A549 (cell line): ENCODE results near the gene ANKS1B. TPM values are rescaled to one million over a fixed set of nuclear protein-coding genes. Genes with fewer than 3 reads are reported as not detected.

ENCODE experiments used
- ATAC-seq, 2 experiments: fragments of 200-7000 bp in 1 of 2; fragments of >200 bp in 1 of 2; cut with Nextera tagmentation in 1 of 2; cut with Tn5 transposase in 1 of 2; 3 replicates each; pipeline versions ENCODE4 v1.8.0 to v1.9.1; 2018 to 2020; ENCODE audit warnings: mild to moderate bottlenecking in 1 of 2, moderate library complexity in 1 of 2
- CTCF ChIA-PET: fragments of 300-600 bp; sonication (Branson Sonifier 250); formaldehyde crosslinking; extraction: SDS; loops from one replicate; lab custom pipeline; 2021; ENCODE audit warnings: antibody characterized with exemption, inconsistent platforms; lab: Yijun Ruan, JAX
- POLR2A ChIA-PET: fragments of 350-600 bp; formaldehyde crosslinking; extraction: SDS; loops from one replicate; lab custom pipeline; 2021; ENCODE audit warnings: antibody characterized with exemption, inconsistent platforms; lab: Yijun Ruan, JAX
- DNase-seq, 2 experiments: peaks; one replicate each; pipeline versions ENCODE4 v3.0.0 to v3.0.0-alpha.2; 2011 to 2016; ENCODE audit warnings: low read depth in 1 of 2, low spot score in 1 of 2
- FAIRE-seq: peaks from 2 replicates; lab custom pipeline; 2011; peaks lifted over from hg19 to GRCh38; lab: Jason Lieb, UNC
- H3K27ac ChIP-seq, 2 experiments: fragments of >200 bp; sonication (Bioruptor Twin); formaldehyde crosslinking; 3 replicates each; pipeline ENCODE4 v1.5.1; 2016 to 2017
- H3K4me1 ChIP-seq: fragments of >200 bp; sonication (Bioruptor Twin); formaldehyde crosslinking; 3 replicates; pipeline ENCODE4 v1.6.1; 2016
- H3K4me2 ChIP-seq: fragments of >200 bp; sonication (Bioruptor Twin); formaldehyde crosslinking; 3 replicates; pipeline ENCODE4 v1.6.1; 2016
- H3K4me3 ChIP-seq: fragments of >200 bp; sonication (Bioruptor Twin); formaldehyde crosslinking; 3 replicates; pipeline ENCODE4 v1.5.1; 2016
- H3K9me3 ChIP-seq: fragments of >200 bp; sonication (Bioruptor Twin); formaldehyde crosslinking; 3 replicates; pipeline ENCODE4 v1.6.1; 2016
- ATOH8 ChIP-seq: fragments of 250-450 bp; sonication (Bioruptor Pico); IDR thresholded peaks from 2 replicates; pipeline ENCODE4 v1.5.0; 2020; ENCODE audit warnings: low read depth, mild to moderate bottlenecking, moderate library complexity
- BHLHE40 ChIP-seq: IDR thresholded peaks from 2 replicates; pipeline ENCODE4 v1.6.1; 2012; ENCODE audit warnings: low read depth, low read length, inconsistent platforms
- CHD2 ChIP-seq: fragments of 150-350 bp; IDR thresholded peaks from 2 replicates; pipeline ENCODE4 v1.6.1; 2014; ENCODE audit warnings: low read length; ENCODE audit not compliant: partially characterized antibody
- FOXS1 ChIP-seq: fragments of 250-450 bp; sonication (Bioruptor Pico); IDR thresholded peaks from 2 replicates; pipeline ENCODE4 v1.5.0; 2020; ENCODE audit warnings: mild to moderate bottlenecking, moderate library complexity
- HOXB13 ChIP-seq: fragments of 250-450 bp; sonication (Bioruptor Pico); IDR thresholded peaks from 2 replicates; pipeline ENCODE4 v1.5.0; 2020; ENCODE audit warnings: low read depth, mild to moderate bottlenecking, moderate library complexity
- JUNB ChIP-seq: fragments of >200 bp; sonication (Bioruptor Twin); formaldehyde crosslinking; IDR thresholded peaks from 2 replicates; pipeline ENCODE4 v1.6.1; 2016
- KDM1A ChIP-seq: fragments of 200-600 bp; sonication (generic); IDR thresholded peaks from 2 replicates; pipeline ENCODE4 v1.6.1; 2016; ENCODE audit warnings: low read depth, mild to moderate bottlenecking
- MAFK ChIP-seq: fragments of 450-650 bp; IDR thresholded peaks from 2 replicates; pipeline ENCODE4 v1.6.1; 2014; ENCODE audit not compliant: partially characterized antibody
- MAZ ChIP-seq: fragments of 150-350 bp; IDR thresholded peaks from 2 replicates; pipeline ENCODE4 v1.6.1; 2014; ENCODE audit warnings: antibody characterized with exemption, low read depth, low read length, borderline replicate concordance
- MYC ChIP-seq: IDR thresholded peaks from 2 replicates; pipeline ENCODE4 v1.6.1; 2012; ENCODE audit warnings: mild to moderate bottlenecking, inconsistent platforms, low read length, improper control_type of control experiment, borderline replicate concordance
- NPAS2 ChIP-seq: fragments of 250-450 bp; sonication (Bioruptor Pico); IDR thresholded peaks from 2 replicates; pipeline ENCODE4 v1.8.0; 2022; ENCODE audit warnings: mild to moderate bottlenecking, moderate library complexity, borderline replicate concordance
- NR3C1 ChIP-seq: fragments of >200 bp; sonication (Bioruptor Twin); formaldehyde crosslinking; IDR thresholded peaks from 3 replicates; pipeline ENCODE4 v1.6.1; 2017
- PHF8 ChIP-seq: fragments of 200-600 bp; sonication (generic); IDR thresholded peaks from 2 replicates; pipeline ENCODE4 v1.6.1; 2016; ENCODE audit warnings: low read depth, mild to moderate bottlenecking, antibody characterized with exemption, moderate library complexity, borderline replicate concordance
- POLR2A ChIP-seq: IDR thresholded peaks from 2 replicates; pipeline ENCODE4 v1.6.1; 2012; ENCODE audit warnings: mild to moderate bottlenecking, low read length
- POLR2AphosphoS2 ChIP-seq: conservative IDR thresholded peaks from 2 replicates; pipeline ENCODE4 v1.6.1; 2012; ENCODE audit warnings: low read length, improper control_type of control experiment, inconsistent platforms
- RFX5 ChIP-seq: fragments of 450-650 bp; IDR thresholded peaks from 2 replicates; pipeline ENCODE4 v1.7.1; 2014; ENCODE audit warnings: antibody characterized with exemption, mild to moderate bottlenecking, moderate library complexity
- SREBF2 ChIP-seq: fragments of 450-650 bp; IDR thresholded peaks from 2 replicates; pipeline ENCODE4 v1.6.1; 2014; ENCODE audit warnings: mild to moderate bottlenecking, moderate library complexity
- TFCP2L1 ChIP-seq: fragments of 250-450 bp; sonication (Bioruptor Pico); IDR thresholded peaks from 2 replicates; pipeline ENCODE4 v1.5.0; 2021; ENCODE audit warnings: mild to moderate bottlenecking
- TP53 ChIP-seq: fragments of 250-450 bp; sonication (Bioruptor Pico); IDR thresholded peaks from 2 replicates; pipeline ENCODE4 v1.5.0; 2021; ENCODE audit warnings: mild to moderate bottlenecking, moderate library complexity
- ZFP36 ChIP-seq: fragments of 450-650 bp; IDR thresholded peaks from 2 replicates; pipeline ENCODE4 v1.6.1; 2014; ENCODE audit warnings: borderline replicate concordance; ENCODE audit not compliant: partially characterized antibody
- WGBS: methylation state at CpG from one replicate; pipeline ENCODE4 v1.1.6; 2017; ENCODE audit errors: missing lambda C conversion rate; 5-methylcytosine and 5-hydroxymethylcytosine counted together
- polyA plus RNA-seq, 4 experiments: library from polyadenylated mRNA; depleted of rRNA in 3 of 4; stranded (reverse); fragments of >200 nt; fragmentation: RNase III in 1 of 4; extraction: RNeasy Plus Mini Kit Qiagen cat#74134 plus additional on column Dnase treatment in 1 of 4; gene quantifications; 2 replicates in 3 of 4; 3 replicates in 1 of 4; pipeline ENCODE4 v1.2.3, GENCODE V29; 2011 to 2017
- TF ChIP-seq, protein P1 (sequence below): IDR thresholded peaks from 2 replicates; pipeline ENCODE4 v1.6.1; 2012
- TF ChIP-seq, protein P2 (sequence below): IDR thresholded peaks from 2 replicates; pipeline ENCODE4 v1.6.1; 2012; ENCODE audit warnings: low read depth, borderline replicate concordance
- TF ChIP-seq, protein P3 (sequence below): fragments of >200 bp; sonication (Bioruptor Twin); formaldehyde crosslinking; IDR thresholded peaks from 3 replicates; pipeline ENCODE4 v1.5.1; 2016
- TF ChIP-seq, protein P4 (sequence below): IDR thresholded peaks from 2 replicates; pipeline ENCODE4 v1.6.1; 2012

Gene ANKS1B
- polyA plus RNA-seq, 2 of the 4 experiments (the other 2 are of a cell fraction), result 1.5 to 2.2 TPM

DNA sequence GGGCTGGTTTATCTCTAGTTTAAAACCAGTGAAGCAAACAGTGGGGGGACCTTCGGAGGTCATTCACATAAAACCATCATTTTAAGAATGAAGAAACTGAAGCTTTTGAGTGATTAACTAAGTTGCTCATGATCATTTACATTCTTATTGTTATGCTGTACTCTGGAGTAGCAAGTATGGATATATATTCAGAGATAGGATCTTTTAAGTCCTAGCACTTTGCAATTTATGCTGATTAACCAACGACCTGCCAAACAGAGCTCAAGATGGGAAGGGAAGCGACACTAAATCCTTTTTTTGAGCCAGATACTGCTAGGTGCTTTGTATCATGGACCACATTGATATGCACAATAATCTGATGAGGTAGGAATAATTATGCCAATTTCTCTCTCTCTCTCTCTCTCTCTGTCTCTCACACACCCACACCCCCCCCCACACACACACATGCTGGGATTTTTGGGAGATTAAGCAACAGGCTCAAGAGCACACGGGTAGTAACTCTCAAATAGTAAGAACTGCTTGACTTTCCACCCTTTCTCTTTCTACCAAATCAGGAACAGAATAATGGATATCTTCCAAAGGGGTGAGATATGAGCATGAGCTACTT lies 1036.3 kb downstream of the ANKS1B start:
- DNase-seq, result no peak
- WGBS, result 14% methylated on average over 4 of the region's 4 CpGs
- ATAC-seq, result no peak
- ChIA-PET CTCF (interaction anchor here (0.7 to 2.3 kb wide), 4 partner anchors 8 to 997 kb away, joined by 3 to 7 read pairs (median 3); no protein-coding TSS in a partner anchor), POLR2A (no interaction called here)
- H3K27ac ChIP-seq, result no peak overlapping the region
- H3K4me2 ChIP-seq, result no peak overlapping the region
- no peaks in the 10 kb centered on the region for H3K4me1 ChIP-seq
- no peak overlapping the region for H3K4me3 ChIP-seq
- H3K9me3 ChIP-seq, result no peaks in the 10 kb centered on the region
- TF ChIP-seq HOXB13 (CRISPR knock-in tag) (no peak), MAZ (no peak), POLR2AphosphoS2 (no peak)
- no peak for FAIRE-seq

DNA sequence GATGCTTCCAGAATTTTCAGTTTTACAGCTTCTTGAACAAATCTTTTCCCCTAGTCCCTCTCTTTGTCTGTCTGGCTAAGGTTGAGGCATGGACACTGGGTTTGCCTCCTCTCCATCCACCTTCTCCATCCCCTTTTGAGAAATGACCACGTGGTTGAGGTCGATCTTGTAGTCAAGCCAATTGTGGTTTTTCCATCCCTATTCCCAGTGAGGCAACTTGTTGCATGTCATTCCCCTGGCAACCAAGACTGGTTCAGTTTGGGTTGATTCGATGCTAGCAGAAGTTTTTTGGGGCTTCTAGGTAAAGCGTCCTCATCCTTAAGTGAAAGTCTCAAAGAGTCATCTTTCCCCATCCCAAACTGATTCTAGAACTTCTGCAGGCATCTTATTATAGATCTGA lies 1038.9 kb downstream of the ANKS1B start:
- 3% methylated on average over 4 of the region's 4 CpGs for WGBS
- H3K4me1 ChIP-seq, result no peaks in the 10 kb centered on the region
- FAIRE-seq, result no peak

GRCh38 chr12:98939926-98940325 lies 1044.8 kb downstream of the ANKS1B start:
- H3K4me2 ChIP-seq, result no peak overlapping the region
- WGBS, result 16% methylated on average over 3 of the region's 3 CpGs
- 0 out of 3 replicates have a peak, but pooled peaks cover 4% of the 10 kb centered on the region for H3K9me3 ChIP-seq
- DNase-seq, result no peak
- no peak for FAIRE-seq
- ChIA-PET POLR2A (no interaction called here), CTCF (interaction anchor here (0.7 to 2.0 kb wide), 6 partner anchors 9 to 241 kb away, joined by 3 to 9 read pairs (median 4); no protein-coding TSS in a partner anchor)
- H3K27ac ChIP-seq, result no peak overlapping the region
- no peaks in the 10 kb centered on the region for H3K4me1 ChIP-seq
- H3K4me3 ChIP-seq, result no peak overlapping the region
- ATAC-seq, result peak; percentile 24 to 31; a peak in 3 of 6 replicates
- no peak for TF ChIP-seq BHLHE40
- TF ChIP-seq ATOH8 (CRISPR knock-in tag), result no peak
- TF ChIP-seq, protein P1, sequence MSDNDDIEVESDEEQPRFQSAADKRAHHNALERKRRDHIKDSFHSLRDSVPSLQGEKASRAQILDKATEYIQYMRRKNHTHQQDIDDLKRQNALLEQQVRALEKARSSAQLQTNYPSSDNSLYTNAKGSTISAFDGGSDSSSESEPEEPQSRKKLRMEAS, result no peak
- no peak for TF ChIP-seq CHD2
- TF ChIP-seq RFX5, result no peak
- TF ChIP-seq TP53 (CRISPR knock-in tag), result no peak
- no peak for TF ChIP-seq POLR2AphosphoS2
- TF ChIP-seq MAFK, result no peak
- no peak for TF ChIP-seq FOXS1

More for the DNA sequence above, 1038.9 kb downstream of the ANKS1B start:
- DNase-seq (no peak), ATAC-seq (no peak)
- H3K27ac ChIP-seq, result no peak overlapping the region
- H3K4me3 ChIP-seq, result no peak overlapping the region
- no peak for TF ChIP-seq NPAS2
- TF ChIP-seq SREBF2, result no peak
- TF ChIP-seq KDM1A, result no peak
- TF ChIP-seq JUNB, result no peak
- TF ChIP-seq, protein P2, sequence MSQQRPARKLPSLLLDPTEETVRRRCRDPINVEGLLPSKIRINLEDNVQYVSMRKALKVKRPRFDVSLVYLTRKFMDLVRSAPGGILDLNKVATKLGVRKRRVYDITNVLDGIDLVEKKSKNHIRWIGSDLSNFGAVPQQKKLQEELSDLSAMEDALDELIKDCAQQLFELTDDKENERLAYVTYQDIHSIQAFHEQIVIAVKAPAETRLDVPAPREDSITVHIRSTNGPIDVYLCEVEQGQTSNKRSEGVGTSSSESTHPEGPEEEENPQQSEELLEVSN, result no peak
- no peak for TF ChIP-seq NR3C1
- TF ChIP-seq ZFP36, result no peak
- TF ChIP-seq, protein P3, sequence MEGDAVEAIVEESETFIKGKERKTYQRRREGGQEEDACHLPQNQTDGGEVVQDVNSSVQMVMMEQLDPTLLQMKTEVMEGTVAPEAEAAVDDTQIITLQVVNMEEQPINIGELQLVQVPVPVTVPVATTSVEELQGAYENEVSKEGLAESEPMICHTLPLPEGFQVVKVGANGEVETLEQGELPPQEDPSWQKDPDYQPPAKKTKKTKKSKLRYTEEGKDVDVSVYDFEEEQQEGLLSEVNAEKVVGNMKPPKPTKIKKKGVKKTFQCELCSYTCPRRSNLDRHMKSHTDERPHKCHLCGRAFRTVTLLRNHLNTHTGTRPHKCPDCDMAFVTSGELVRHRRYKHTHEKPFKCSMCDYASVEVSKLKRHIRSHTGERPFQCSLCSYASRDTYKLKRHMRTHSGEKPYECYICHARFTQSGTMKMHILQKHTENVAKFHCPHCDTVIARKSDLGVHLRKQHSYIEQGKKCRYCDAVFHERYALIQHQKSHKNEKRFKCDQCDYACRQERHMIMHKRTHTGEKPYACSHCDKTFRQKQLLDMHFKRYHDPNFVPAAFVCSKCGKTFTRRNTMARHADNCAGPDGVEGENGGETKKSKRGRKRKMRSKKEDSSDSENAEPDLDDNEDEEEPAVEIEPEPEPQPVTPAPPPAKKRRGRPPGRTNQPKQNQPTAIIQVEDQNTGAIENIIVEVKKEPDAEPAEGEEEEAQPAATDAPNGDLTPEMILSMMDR, result no peak
- no peak for TF ChIP-seq MYC
- no peak for TF ChIP-seq PHF8
- TF ChIP-seq, protein P4, sequence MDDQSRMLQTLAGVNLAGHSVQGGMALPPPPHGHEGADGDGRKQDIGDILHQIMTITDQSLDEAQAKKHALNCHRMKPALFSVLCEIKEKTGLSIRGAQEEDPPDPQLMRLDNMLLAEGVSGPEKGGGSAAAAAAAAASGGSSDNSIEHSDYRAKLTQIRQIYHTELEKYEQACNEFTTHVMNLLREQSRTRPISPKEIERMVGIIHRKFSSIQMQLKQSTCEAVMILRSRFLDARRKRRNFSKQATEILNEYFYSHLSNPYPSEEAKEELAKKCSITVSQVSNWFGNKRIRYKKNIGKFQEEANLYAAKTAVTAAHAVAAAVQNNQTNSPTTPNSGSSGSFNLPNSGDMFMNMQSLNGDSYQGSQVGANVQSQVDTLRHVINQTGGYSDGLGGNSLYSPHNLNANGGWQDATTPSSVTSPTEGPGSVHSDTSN, result no peak
- TF ChIP-seq POLR2AphosphoS2, result no peak
- TF ChIP-seq TFCP2L1 (CRISPR knock-in tag), result no peak
- TF ChIP-seq POLR2A, result no peak
- no peak for TF ChIP-seq MAZ
- H3K4me2 ChIP-seq, result no peak overlapping the region
- CTCF ChIA-PET, result interaction anchor here (0.6 kb wide), 1 partner anchor 290 kb away, joined by 3 read pairs; no protein-coding TSS in a partner anchor
- H3K9me3 ChIP-seq, result 0 out of 3 replicates have a peak, but pooled peaks cover 4% of the 10 kb centered on the region
- POLR2A ChIA-PET, result no interaction called here
